ENCODE data around the gene SRPK2.
"Not testable (repeated sequence)": the region's sequence is repeated elsewhere in the genome, so short reads cannot be mapped to it uniquely, and the experiment has no call there.

Gene SRPK2

GRCh38 chr7:105388356-105389087 is at the start of gene SRPK2:
Gene SRPK2 (minus strand): TSS chr7:105388921.
- DNase-seq, result peak; percentile 88

- DNase-seq, result no peak
Measured at GRCh38 chr7:105438254-105438653, 49.5 kb upstream of the SRPK2 start.

- DNase-seq, result not testable (repeated sequence)
Measured at GRCh38 chr7:105437356-105437755, 48.6 kb upstream of the SRPK2 start.

- peak; percentile 27 for DNase-seq
Measured at GRCh38 chr7:105429746-105430612, 41.3 kb upstream of the SRPK2 start.

- no peak for DNase-seq
Measured at GRCh38 chr7:105426606-105427146, 38.0 kb upstream of the SRPK2 start.

- DNase-seq, result no peak
Measured at GRCh38 chr7:105423987-105424386, 35.3 kb upstream of the SRPK2 start.

- no peak for DNase-seq
Measured at GRCh38 chr7:105413887-105414437, 25.2 kb upstream of the SRPK2 start.

- DNase-seq, result not testable (repeated sequence)
Measured at GRCh38 chr7:105410774-105411173, 22.1 kb upstream of the SRPK2 start.

GRCh38 chr7:105409775-105410174 is 21.1 kb upstream of the SRPK2 start:
- not testable (repeated sequence) for DNase-seq

- no peak for DNase-seq
Measured at GRCh38 chr7:105408791-105409410, 20.2 kb upstream of the SRPK2 start.

GRCh38 chr7:105403128-105403527 is 14.4 kb upstream of the SRPK2 start:
- DNase-seq, result no peak

GRCh38 chr7:105402221-105403095 is 13.7 kb upstream of the SRPK2 start:
- no peak for DNase-seq

- DNase-seq, result no peak
Measured at GRCh38 chr7:105399043-105399725, 10.5 kb upstream of the SRPK2 start.

- DNase-seq, result no peak
Measured at GRCh38 chr7:105396566-105396965, 7.8 kb upstream of the SRPK2 start.

GRCh38 chr7:105391429-105391828 is 2.7 kb upstream of the SRPK2 start:
- DNase-seq, result no peak

- DNase-seq, result no peak
Measured at GRCh38 chr7:105389889-105390288, 1.2 kb upstream of the SRPK2 start.

GRCh38 chr7:105389088-105389650 is 448 bp upstream of the SRPK2 start:
- peak; percentile 62 for DNase-seq

GRCh38 chr7:105387508-105388355 is 989 bp downstream of the SRPK2 start:
- peak; percentile 72 for DNase-seq

- no peak for DNase-seq
Measured at GRCh38 chr7:105377903-105378302, 10.8 kb downstream of the SRPK2 start.
